Activated naive CD4-positive, alpha-beta T cell treated with anti-CD3 and anti-CD28 coated beads for 36 hours (primary cell): ENCODE data around the gene RNF213. TPM values are rescaled to one million over a fixed set of nuclear protein-coding genes. Genes with fewer than 3 reads are reported as not detected.
"Not testable (repeated sequence)": the region's sequence is repeated elsewhere in the genome, so short reads cannot be mapped to it uniquely, and the experiment has no call there.

Source experiments
- CTCF ChIA-PET: fragments of 350-600 bp; sonication (Branson Sonifier 250); formaldehyde crosslinking; loops from one replicate; lab custom pipeline; 2021; ENCODE audit warnings: antibody characterized with exemption; lab: Charles Lee
- DNase-seq: peaks from one replicate; pipeline ENCODE4 v3.0.0-alpha.2; 2020
- H3K27ac Mint-ChIP-seq: one replicate; pipeline ENCODE4 v1.8.0; 2021; ENCODE audit warnings: mild to moderate bottlenecking, mixed read lengths
- H3K27me3 Mint-ChIP-seq: one replicate; pipeline ENCODE4 v1.8.0; 2021; ENCODE audit warnings: low read depth, mixed read lengths
- H3K36me3 Mint-ChIP-seq: one replicate; pipeline ENCODE4 v1.8.0; 2021; ENCODE audit warnings: low read depth, mixed read lengths
- H3K4me1 Mint-ChIP-seq: one replicate; pipeline ENCODE4 v1.8.0; 2021; ENCODE audit warnings: low read depth, mixed read lengths
- H3K4me3 Mint-ChIP-seq: one replicate; pipeline ENCODE4 v1.8.0; 2021; ENCODE audit warnings: mild to moderate bottlenecking, moderate library complexity, mixed read lengths
- H3K9me3 Mint-ChIP-seq: one replicate; pipeline ENCODE4 v1.8.0; 2021; ENCODE audit warnings: mixed read lengths
- intact Hi-C: fragments of 100-400 bp; cut with micrococcal nuclease; formaldehyde crosslinking; loops from one replicate; pipeline ENCODE4 v1.15.1; 2023
- total RNA-seq, 2 experiments: library from RNA; stranded (reverse); gene quantifications; one replicate each; pipeline ENCODE4 v1.2.3, GENCODE V29; 2021

RNF213 gene
- total RNA-seq, 2 experiments from 2014 or later = 234 to 250 TPM

- Mint-ChIP-seq H3K4me3 (peak overlapping the region; percentile 96), H3K36me3 (peaks cover 42% of the 10 kb centered on the region), H3K27me3 (no peaks in the 10 kb centered on the region), H3K9me3 (no peaks in the 10 kb centered on the region), H3K27ac (peak overlapping the region; percentile 92), H3K4me1 (peaks cover 51% of the 10 kb centered on the region)
- intact Hi-C loops = loop anchor here (10.0 kb wide), 1 partner anchor 499 kb away; no protein-coding TSS in a partner anchor
- CTCF ChIA-PET = interaction anchor here (0.7 to 1.3 kb wide), 2 partner anchors 62 to 68 kb away, joined by 3 to 4 read pairs; no protein-coding TSS in a partner anchor
- DNase-seq = peak; percentile 84
Measured at GRCh38 chr17:80265205-80266068, 4.8 kb downstream of the RNF213 start.

- H3K4me1 Mint-ChIP-seq = peaks cover 47% of the 10 kb centered on the region
- H3K27ac Mint-ChIP-seq = no peak overlapping the region
- no peak for DNase-seq
- no peaks in the 10 kb centered on the region for H3K27me3 Mint-ChIP-seq
- CTCF ChIA-PET = interaction anchor here (0.7 kb wide), 1 partner anchor 14 kb away, joined by 4 read pairs; no protein-coding TSS in a partner anchor
- H3K36me3 Mint-ChIP-seq = peaks cover 41% of the 10 kb centered on the region
- intact Hi-C loops = loop anchor here (10.0 kb wide), 1 partner anchor 497 kb away; no protein-coding TSS in a partner anchor
- no peak overlapping the region for H3K4me3 Mint-ChIP-seq
- H3K9me3 Mint-ChIP-seq = no peaks in the 10 kb centered on the region
Measured at GRCh38 chr17:80267391-80267790, 6.7 kb downstream of the RNF213 start.

- Mint-ChIP-seq H3K36me3 (peaks cover 42% of the 10 kb centered on the region), H3K4me3 (no peak overlapping the region), H3K27me3 (no peaks in the 10 kb centered on the region), H3K9me3 (no peaks in the 10 kb centered on the region), H3K4me1 (peaks cover 46% of the 10 kb centered on the region), H3K27ac (no peak overlapping the region)
- intact Hi-C loops = loop anchor here (10.0 kb wide), 1 partner anchor 496 kb away; no protein-coding TSS in a partner anchor
- DNase-seq = no peak
- CTCF ChIA-PET = interaction anchor here (1.0 kb wide), 1 partner anchor 27 kb away, joined by 3 read pairs; no protein-coding TSS in a partner anchor
Measured at GRCh38 chr17:80268427-80268826, 7.8 kb downstream of the RNF213 start.

GRCh38 chr17:80269405-80269807 is 8.8 kb downstream of the RNF213 start:
- H3K9me3 Mint-ChIP-seq = no peaks in the 10 kb centered on the region
- no peak overlapping the region for H3K27ac Mint-ChIP-seq
- intact Hi-C loops = loop anchor here (10.0 kb wide), 1 partner anchor 495 kb away; no protein-coding TSS in a partner anchor
- DNase-seq = no peak
- H3K36me3 Mint-ChIP-seq = peaks cover 39% of the 10 kb centered on the region
- CTCF ChIA-PET = interaction anchor here (0.6 kb wide), 1 partner anchor 11 kb away, joined by 3 read pairs; no protein-coding TSS in a partner anchor
- H3K4me1 Mint-ChIP-seq = peaks cover 53% of the 10 kb centered on the region
- no peak overlapping the region for H3K4me3 Mint-ChIP-seq
- H3K27me3 Mint-ChIP-seq = no peaks in the 10 kb centered on the region

GRCh38 chr17:80270104-80270503 is 9.5 kb downstream of the RNF213 start:
- H3K4me3 Mint-ChIP-seq = no peak overlapping the region

GRCh38 chr17:80270836-80271235 is 10.2 kb downstream of the RNF213 start:
- Mint-ChIP-seq H3K36me3 (peaks cover 29% of the 10 kb centered on the region), H3K4me3 (no peak overlapping the region), H3K9me3 (no peaks in the 10 kb centered on the region), H3K27ac (no peak overlapping the region), H3K4me1 (peaks cover 45% of the 10 kb centered on the region), H3K27me3 (no peaks in the 10 kb centered on the region)
- CTCF ChIA-PET = no interaction called here
- intact Hi-C loops = no loop called here
- peak; percentile 52 for DNase-seq

More at GRCh38 chr17:80270104-80270503, 9.5 kb downstream of the RNF213 start:
- DNase-seq = no peak
- Mint-ChIP-seq H3K27ac (peak overlapping the region; percentile 18), H3K4me1 (peaks cover 50% of the 10 kb centered on the region), H3K27me3 (no peaks in the 10 kb centered on the region), H3K36me3 (peaks cover 34% of the 10 kb centered on the region), H3K9me3 (no peaks in the 10 kb centered on the region)
- CTCF ChIA-PET = no interaction called here
- intact Hi-C loops = no loop called here

GRCh38 chr17:80272366-80272765 is 11.7 kb downstream of the RNF213 start:
- Mint-ChIP-seq H3K27ac (peak overlapping the region; percentile 41), H3K9me3 (no peaks in the 10 kb centered on the region), H3K36me3 (peaks cover 26% of the 10 kb centered on the region), H3K4me1 (peaks cover 45% of the 10 kb centered on the region), H3K4me3 (no peak overlapping the region), H3K27me3 (no peaks in the 10 kb centered on the region)
- intact Hi-C loops = no loop called here
- CTCF ChIA-PET = no interaction called here
- DNase-seq = no peak

GRCh38 chr17:80274331-80274730 is 13.7 kb downstream of the RNF213 start:
- intact Hi-C loops = no loop called here
- CTCF ChIA-PET = interaction anchor here (1.2 kb wide), 1 partner anchor 23 kb away, joined by 5 read pairs; no protein-coding TSS in a partner anchor
- Mint-ChIP-seq H3K36me3 (peaks cover 23% of the 10 kb centered on the region), H3K4me3 (no peak overlapping the region), H3K4me1 (peaks cover 40% of the 10 kb centered on the region), H3K27ac (peak overlapping the region; percentile 6), H3K9me3 (no peaks in the 10 kb centered on the region), H3K27me3 (no peaks in the 10 kb centered on the region)
- no peak for DNase-seq

- DNase-seq = no peak
- H3K27ac Mint-ChIP-seq = peak overlapping the region; percentile 0
- CTCF ChIA-PET = interaction anchor here (0.6 kb wide), 1 partner anchor 80 kb away, joined by 3 read pairs; no protein-coding TSS in a partner anchor
- peaks cover 24% of the 10 kb centered on the region for H3K36me3 Mint-ChIP-seq
- H3K4me3 Mint-ChIP-seq = no peak overlapping the region
- H3K27me3 Mint-ChIP-seq = no peaks in the 10 kb centered on the region
- H3K4me1 Mint-ChIP-seq = peaks cover 40% of the 10 kb centered on the region
- intact Hi-C loops = no loop called here
- H3K9me3 Mint-ChIP-seq = no peaks in the 10 kb centered on the region
Measured at GRCh38 chr17:80274871-80275449, 14.3 kb downstream of the RNF213 start.

GRCh38 chr17:80275857-80276256 is 15.2 kb downstream of the RNF213 start:
- H3K36me3 Mint-ChIP-seq = peaks cover 25% of the 10 kb centered on the region
- H3K4me3 Mint-ChIP-seq, intact Hi-C loops, DNase-seq, H3K9me3 Mint-ChIP-seq, CTCF ChIA-PET, H3K27ac Mint-ChIP-seq, H3K27me3 Mint-ChIP-seq: not testable (repeated sequence)
- H3K4me1 Mint-ChIP-seq = peaks cover 35% of the 10 kb centered on the region

GRCh38 chr17:80277751-80278671 is 17.4 kb downstream of the RNF213 start:
- CTCF ChIA-PET = interaction anchor here (0.6 to 1.0 kb wide), 2 partner anchors 73 to 132 kb away, joined by 3 to 4 read pairs; no protein-coding TSS in a partner anchor
- no peak for DNase-seq
- H3K4me3 Mint-ChIP-seq = no peak overlapping the region
- H3K4me1 Mint-ChIP-seq = peaks cover 23% of the 10 kb centered on the region
- H3K36me3 Mint-ChIP-seq = peaks cover 25% of the 10 kb centered on the region
- H3K9me3 Mint-ChIP-seq = no peaks in the 10 kb centered on the region
- no peaks in the 10 kb centered on the region for H3K27me3 Mint-ChIP-seq
- H3K27ac Mint-ChIP-seq = no peak overlapping the region
- intact Hi-C loops = no loop called here
